HG03565 (cell line): ENCODE measurements around the gene ENTREP3.
A peak's percentile ranks its signal among the peaks of the same experiment; 100 is the strongest.
"Not testable (repeated sequence)": the region's sequence is repeated elsewhere in the genome, so short reads cannot be mapped to it uniquely, and the experiment has no call there.

ENCODE experiments used
- ATAC-seq: cut with Tn5 transposase; IDR thresholded peaks from one replicate; pipeline ENCODE4 v1.9.1; 2021; ENCODE audit warnings: mild to moderate bottlenecking, moderate library complexity; ENCODE audit not compliant: unreplicated experiment

ENTREP3 gene

DNA sequence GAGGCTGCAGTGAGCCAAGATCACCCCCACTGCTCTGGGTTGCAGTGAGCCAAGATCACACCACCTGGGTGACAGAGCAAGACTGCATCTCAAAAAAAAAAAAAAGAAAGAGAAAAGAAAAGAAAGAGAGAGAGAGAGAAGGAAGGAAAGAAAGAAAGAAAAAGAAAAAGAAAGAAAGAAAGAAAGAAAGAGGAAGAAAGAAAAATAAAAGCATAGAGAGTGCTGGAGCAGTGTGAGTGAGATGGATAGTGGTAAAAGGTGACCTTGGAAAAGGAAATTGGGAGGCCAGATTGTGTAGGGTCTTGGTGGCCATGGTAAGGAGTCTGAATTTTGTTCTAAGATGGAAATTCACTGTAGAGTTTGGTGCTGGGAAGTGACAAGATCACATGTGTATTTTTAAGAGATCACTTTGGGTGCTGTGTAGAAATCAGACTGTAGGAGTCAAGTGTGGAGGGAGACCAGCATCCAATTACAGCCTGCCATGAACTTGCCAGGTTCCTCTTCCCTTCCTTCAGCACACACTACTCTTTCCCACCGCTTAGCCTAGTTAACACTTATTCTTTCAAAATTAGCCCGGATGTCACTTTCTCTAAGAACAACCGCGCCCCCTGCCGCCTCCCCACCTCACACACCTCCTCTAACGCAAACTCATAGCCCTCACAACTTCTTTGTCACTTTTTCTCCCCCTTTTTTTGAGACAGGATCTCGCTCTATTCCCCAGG lies 28.9 kb downstream of the ENTREP3 start:
- ATAC-seq: no peak

GRCh38 chr1:155225404-155225759 lies 29.9 kb downstream of the ENTREP3 start:
- ATAC-seq: not testable (repeated sequence)

DNA sequence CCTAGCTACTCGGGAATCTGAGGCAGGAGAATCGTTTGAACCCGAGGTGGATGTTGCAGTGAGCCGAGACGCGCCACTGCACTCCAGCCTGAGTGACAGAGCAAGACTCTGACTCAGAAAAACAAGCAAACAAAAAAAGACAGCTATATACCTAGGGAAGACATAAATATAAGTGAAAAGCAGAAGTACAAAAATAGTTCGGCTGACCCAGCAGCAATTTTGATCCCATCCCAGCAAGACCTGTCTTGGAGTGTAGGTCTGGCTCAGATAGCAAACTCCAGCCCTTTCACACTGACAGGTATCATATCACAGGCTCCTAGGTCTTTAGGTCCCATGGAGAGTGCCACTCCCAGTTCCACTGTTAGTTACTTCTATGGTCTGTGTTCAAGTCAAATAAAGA lies 32.2 kb downstream of the ENTREP3 start:
- ATAC-seq: no peak

DNA sequence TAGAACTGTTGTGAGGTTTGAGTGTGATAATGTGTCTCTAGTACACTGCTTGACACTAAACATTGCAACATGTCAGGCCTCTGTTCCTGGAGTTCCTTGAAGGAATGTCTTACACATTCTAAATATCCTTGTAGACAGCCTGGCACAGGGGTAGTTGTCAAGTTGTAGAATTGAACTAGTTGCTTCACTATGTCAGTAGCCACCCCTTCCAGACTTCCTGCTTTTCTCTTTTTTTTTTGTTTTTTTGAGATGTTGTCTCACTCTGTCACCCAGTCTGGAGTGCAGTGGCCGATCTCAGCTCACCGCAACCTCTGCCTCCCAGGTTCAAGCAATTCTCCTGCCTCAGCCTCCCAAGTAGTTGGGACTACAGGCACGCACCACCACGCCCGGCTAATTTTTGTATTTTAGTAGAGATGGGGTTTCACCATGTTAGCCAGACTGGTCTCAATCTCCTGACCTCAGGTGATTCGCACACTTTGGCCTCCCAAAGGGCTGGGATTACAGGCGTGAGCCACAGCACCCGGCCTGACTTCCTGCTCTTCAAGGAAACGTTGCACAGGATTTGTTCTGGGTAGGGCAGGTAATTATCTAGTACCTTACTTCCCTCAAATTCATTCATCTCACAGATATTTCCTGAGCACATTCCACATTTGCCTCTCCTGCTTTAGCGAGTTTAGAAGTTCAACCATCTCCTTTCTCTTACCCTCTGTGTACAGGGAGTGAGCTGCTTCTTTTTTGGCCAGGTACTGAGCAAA lies 34.9 kb downstream of the ENTREP3 start:
- ATAC-seq: not testable (repeated sequence)

DNA sequence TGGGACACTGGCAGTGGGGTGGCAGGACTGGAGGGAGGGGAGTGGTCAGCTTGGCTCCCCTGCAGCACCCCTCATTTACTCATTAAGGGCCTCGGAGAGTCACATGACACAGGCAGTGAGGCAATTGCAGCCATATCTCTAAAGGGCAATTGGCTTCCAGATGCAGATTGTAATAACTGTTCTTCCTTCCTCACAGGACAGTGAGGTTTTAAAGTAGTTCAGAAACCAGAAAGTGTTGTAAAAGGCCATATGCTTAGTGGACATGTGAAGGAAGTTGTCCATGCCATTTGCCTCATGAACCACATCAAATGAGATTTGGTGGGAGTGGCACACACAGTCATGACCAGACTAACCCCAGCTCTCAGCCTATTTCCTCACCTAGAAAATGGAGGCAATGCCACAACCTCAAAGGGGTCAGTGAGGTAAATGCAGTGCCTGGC lies 35.7 kb downstream of the ENTREP3 start:
- no peak for ATAC-seq

- ATAC-seq: no peak
These were observed 36.3 kb downstream of the ENTREP3 start for GRCh38 chr1:155218854-155219591.

DNA sequence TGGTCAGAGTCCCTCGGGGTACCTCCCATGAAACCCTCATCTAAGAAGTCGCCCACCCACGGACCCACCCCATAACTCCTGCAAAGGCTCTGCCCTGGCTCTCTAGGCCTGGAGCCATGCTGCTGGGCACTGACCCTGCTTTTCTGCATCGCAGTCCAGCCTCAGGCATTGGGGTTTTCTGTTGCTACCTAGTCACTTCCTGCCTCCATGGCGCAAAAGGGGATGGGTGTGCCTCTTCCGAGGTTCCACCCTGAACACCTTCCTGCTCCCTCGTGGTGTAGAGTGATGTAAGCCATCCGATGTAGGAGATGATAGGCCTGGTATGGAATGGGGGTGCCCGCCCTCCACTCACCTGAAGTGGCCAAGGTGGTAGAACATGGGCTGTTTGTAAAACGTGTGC lies 40.6 kb downstream of the ENTREP3 start:
- not testable (repeated sequence) for ATAC-seq

- not testable (repeated sequence) for ATAC-seq
These were observed 43.2 kb downstream of the ENTREP3 start for GRCh38 chr1:155212051-155212440.

DNA sequence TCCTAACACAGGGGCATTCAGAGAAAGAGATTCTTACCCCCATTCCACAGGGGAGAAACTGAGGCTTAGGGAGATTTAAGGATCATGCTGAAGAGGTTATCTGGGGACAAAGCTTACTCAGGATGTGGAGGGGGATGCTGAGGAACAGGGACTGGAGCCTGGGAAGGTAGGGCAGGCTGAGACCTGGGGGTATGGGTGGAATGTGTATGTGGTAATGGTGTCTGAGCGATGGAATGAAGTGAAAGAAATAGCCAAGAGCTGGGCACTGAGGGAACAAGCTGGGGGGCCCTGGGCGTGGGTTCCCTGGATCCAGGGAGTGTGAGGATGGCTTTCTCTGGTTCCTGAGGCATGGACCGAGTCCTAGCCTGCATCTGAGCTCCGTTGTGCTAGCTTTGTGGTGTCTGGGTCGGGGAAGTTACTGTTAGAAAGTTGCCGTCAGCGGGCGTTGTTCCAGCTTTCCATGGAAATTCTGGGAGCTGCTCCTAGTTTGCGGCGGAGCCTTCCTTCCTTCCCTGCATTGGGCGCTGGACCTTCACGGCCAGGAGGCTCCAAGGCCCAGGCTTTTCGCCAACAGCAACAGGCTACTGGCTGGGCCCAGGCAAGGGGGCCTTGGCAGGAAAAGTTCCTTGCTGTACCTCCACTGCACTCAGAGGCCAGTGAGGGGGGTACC lies 43.8 kb downstream of the ENTREP3 start:
- not testable (repeated sequence) for ATAC-seq

DNA sequence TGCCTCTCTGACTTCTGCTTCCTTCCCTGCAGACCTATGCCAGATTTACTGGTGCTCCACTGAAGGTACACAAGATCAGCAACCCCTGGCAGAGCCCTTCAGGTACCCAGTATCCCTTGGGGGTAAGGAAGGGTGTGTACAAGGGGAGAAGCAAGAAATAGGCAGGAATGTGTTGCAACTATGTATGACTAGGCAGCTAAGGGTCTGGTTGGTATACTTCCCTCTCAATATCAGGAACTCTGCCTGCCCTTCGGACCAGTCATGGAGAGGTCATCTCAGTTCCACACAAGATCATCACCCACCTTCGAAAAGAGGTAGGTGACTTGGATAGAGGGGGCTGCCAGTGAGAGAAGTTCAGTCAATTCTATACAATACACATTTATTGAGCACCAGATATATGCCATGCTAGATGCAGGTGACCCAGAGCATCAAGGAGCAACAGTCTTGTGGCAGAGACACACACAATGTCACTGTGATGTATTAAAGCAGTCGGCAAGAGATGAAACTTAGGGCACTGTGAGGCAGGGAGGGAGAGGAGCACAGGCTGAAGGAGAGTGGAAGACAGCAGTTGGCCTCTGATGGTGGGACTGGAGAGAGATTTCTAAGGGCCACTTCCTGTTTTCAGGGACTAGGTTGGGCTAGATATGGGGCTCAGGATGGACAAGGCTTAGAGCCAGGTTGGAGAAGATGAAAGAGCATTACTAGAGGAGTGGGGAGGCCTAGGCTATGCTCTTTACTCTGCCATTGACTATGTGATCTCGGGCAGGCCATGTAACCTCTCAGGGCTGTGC lies 44.8 kb downstream of the ENTREP3 start:
- ATAC-seq: no peak

GRCh38 chr1:155209312-155209721 lies 46.0 kb downstream of the ENTREP3 start:
- ATAC-seq: no peak

DNA sequence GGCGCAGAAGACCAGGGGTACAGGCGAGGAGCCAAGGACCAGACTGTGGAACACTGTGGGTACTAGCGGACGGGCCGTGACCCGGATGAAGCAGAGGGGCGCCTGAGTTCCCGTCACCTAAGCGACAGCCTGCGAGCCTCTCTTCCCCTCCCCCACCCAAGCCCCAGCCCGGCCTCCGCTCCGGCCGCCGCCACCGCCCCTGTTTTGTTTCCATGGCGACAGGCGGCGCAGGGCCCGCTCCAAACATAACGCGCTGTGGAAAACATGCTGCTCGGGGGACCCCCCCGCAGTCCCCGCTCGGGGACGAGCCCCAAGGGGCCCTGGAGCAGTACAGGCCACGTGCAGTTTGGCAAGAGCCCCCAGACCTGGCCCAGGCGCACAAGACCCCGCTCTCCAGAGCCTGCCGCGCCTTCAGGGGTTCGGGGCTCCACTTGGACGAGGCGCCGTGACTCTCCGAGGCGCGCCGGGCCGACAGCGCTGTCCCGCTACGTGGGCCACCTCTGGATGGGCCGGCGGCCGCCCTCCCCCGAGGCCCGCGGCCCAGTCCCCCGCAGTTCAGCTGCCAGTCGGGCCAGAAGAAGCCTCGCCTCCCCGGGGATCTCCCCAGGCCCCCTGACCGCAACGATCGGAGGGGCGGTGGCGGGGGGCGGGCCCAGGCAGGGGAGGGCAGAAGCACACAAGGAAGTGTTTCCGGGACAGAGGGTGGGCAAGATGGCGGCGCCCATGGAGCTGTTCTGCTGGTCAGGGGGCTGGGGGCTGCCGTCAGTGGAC lies 46.6 kb downstream of the ENTREP3 start, which contains the start of gene MTX1:
TSS of gene MTX1 (plus strand) at position 155 of the 771 bp plus-strand sequence. CDS start at position 265, 110 bp downstream.
- peak; percentile 51 for ATAC-seq

DNA sequence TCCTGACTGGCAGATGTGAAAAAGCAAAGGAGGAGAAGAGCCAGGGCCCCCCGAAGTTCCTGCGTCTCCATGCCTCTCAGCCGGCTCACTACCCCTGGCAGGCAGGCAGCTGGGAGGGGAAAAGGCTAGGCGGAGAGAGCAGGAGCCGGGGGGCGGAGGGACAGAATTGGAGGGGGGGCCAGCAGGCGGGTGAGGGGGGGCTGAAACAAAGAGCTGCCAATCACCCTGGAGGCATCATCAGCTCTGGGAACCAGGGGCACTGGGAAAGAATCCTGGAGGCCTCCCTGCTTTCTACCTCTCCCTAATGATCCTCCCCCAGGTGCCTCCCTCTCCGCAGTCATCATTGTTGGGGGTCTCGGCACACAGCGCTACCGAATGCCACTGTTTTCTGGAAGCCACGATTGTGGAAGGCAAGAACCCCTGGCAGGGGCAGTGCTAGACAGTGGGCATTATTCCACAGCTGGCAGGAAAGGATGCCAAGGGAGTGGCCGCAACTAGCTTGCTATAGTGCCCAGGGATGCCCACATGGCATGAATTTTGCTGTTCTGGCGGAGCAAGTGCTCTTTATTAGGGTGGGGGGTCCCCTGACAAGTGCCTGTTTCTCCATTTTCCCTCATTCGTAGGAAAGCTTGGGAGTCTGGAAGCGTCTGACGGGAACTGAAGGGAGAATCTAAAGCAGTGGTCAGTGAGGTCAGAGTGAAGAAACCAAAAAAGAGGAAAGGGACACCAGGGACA lies 47.3 kb downstream of the ENTREP3 start, which contains the start of gene THBS3:
TSS of gene THBS3 (minus strand) at position 92 of the 735 bp plus-strand sequence. CDS start at position 71, 21 bp downstream.
- no peak for ATAC-seq

- no peak for ATAC-seq
These were observed 48.1 kb downstream of the ENTREP3 start for GRCh38 chr1:155206891-155207805.

GRCh38 chr1:155205969-155206593 lies 49.2 kb downstream of the ENTREP3 start:
- no peak for ATAC-seq

GRCh38 chr1:155205035-155205434 lies 50.2 kb downstream of the ENTREP3 start:
- no peak for ATAC-seq
